Measurements from ENCODE around the gene IRAK2.

DNA sequence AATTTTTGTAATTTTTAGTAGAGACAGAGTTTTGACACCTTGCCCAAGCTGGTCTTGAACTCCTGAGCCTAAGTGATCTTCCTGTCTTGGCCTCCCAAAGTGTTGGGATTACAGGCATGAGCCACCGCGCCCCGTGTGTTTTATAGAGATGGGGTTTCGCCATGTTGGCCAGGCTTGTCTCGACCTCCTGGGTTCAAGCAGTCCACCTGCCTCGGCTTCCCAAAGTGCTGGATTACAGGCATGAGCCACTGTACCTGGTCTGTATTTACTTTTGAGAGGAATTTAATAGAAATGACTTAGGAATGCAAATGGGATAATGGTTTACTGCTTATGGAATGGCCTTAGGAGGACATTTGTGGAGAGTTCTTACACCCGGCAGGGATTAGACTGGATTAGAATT lies 94.3 kb downstream of the IRAK2 start:
- TF ChIP-seq GTF2F1 (IDR thresholded peaks at IDR 0.05; ENCODE audit: borderline replicate concordance, low read depth, low read length) (no peak), POLR2AphosphoS5 (IDR thresholded peaks at IDR 0.05; ENCODE audit: low read depth, low read length) (no peak)
- TF ChIP-seq, protein P1, sequence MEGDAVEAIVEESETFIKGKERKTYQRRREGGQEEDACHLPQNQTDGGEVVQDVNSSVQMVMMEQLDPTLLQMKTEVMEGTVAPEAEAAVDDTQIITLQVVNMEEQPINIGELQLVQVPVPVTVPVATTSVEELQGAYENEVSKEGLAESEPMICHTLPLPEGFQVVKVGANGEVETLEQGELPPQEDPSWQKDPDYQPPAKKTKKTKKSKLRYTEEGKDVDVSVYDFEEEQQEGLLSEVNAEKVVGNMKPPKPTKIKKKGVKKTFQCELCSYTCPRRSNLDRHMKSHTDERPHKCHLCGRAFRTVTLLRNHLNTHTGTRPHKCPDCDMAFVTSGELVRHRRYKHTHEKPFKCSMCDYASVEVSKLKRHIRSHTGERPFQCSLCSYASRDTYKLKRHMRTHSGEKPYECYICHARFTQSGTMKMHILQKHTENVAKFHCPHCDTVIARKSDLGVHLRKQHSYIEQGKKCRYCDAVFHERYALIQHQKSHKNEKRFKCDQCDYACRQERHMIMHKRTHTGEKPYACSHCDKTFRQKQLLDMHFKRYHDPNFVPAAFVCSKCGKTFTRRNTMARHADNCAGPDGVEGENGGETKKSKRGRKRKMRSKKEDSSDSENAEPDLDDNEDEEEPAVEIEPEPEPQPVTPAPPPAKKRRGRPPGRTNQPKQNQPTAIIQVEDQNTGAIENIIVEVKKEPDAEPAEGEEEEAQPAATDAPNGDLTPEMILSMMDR (IDR thresholded peaks at IDR 0.05; ENCODE audit: control extremely low read depth in 1 of 3, insufficient read depth in 1 of 3, low read depth in 1 of 3, low read length in 3 of 3), result no peak

Measured in H1 (cell line).